Regular cardiac myocyte (primary cell): ENCODE measurements around the gene RDX. TPM values are rescaled to one million over a fixed set of nuclear protein-coding genes. Genes with fewer than 3 reads are reported as not detected.

Experiments
- total RNA-seq: library from RNA; depleted of rRNA; stranded (reverse); fragments of >200 nt; gene quantifications from 2 replicates; pipeline ENCODE4 v1.2.3, GENCODE V29; 2014

Gene RDX
- total RNA-seq = 60.9 and 105 TPM in 2 replicates

GRCh38 chr11:110296226-110297075 lies at the start of gene RDX:
RDX (minus strand) TSS chr11:110296614; CDS start chr11:110279692, 16,922 bp downstream.

Other genes with a start within 250 kb of the RDX start
- 13.8 and 16.1 TPM in 2 replicates for gene ZC3H12C, start 203.2 kb downstream of the RDX start, total RNA-seq
- 7.9 and 14.0 TPM in 2 replicates for gene FDX1, start 133.3 kb upstream of the RDX start, total RNA-seq